Measurements from ENCODE around the gene LRRC57.

The LRRC57 gene

GRCh38 chr15:42490671-42491538 lies 57.7 kb downstream of the LRRC57 start, which contains the start of gene ZNF106:
ZNF106 (minus strand) TSS chr15:42491141; CDS start chr15:42472289, 18,852 bp downstream.
- peak; percentile 93 for DNase-seq

- DNase-seq, result no peak
These were observed 58.3 kb downstream of the LRRC57 start for GRCh38 chr15:42490291-42490670.
